ENCODE measurements around the gene LRIG1. TPM values are rescaled to one million over a fixed set of nuclear protein-coding genes. Genes with fewer than 3 reads are reported as not detected.

LRIG1 gene
- total and polyA plus RNA-seq, 2 of the 8 experiments (the other 6 are each of a cell fraction or from before 2014, with no cell fraction given): 78.1 to 88.7 TPM

- TF ChIP-seq CBX5 (IDR thresholded peaks at IDR 0.05; ENCODE audit: low read depth, low read length): no peak
- TF ChIP-seq RXRA (IDR thresholded peaks at IDR 0.05; ENCODE audit: insufficient read depth, low read depth, low read length): no peak
These were observed 68.6 kb downstream of the LRIG1 start (continued) for GRCh38 chr3:66432041-66432766.
